ENCODE measurements around the gene SRSF2.
A peak's percentile ranks its signal among the peaks of the same experiment; 100 is the strongest.

The SRSF2 gene

GRCh38 chr17:76736349-76737081 is 616 bp downstream of the SRSF2 start:
- H3K27me3 ChIP-seq = no peaks in the 10 kb centered on the region
- TF ChIP-seq, protein P1, sequence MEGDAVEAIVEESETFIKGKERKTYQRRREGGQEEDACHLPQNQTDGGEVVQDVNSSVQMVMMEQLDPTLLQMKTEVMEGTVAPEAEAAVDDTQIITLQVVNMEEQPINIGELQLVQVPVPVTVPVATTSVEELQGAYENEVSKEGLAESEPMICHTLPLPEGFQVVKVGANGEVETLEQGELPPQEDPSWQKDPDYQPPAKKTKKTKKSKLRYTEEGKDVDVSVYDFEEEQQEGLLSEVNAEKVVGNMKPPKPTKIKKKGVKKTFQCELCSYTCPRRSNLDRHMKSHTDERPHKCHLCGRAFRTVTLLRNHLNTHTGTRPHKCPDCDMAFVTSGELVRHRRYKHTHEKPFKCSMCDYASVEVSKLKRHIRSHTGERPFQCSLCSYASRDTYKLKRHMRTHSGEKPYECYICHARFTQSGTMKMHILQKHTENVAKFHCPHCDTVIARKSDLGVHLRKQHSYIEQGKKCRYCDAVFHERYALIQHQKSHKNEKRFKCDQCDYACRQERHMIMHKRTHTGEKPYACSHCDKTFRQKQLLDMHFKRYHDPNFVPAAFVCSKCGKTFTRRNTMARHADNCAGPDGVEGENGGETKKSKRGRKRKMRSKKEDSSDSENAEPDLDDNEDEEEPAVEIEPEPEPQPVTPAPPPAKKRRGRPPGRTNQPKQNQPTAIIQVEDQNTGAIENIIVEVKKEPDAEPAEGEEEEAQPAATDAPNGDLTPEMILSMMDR (IDR thresholded peaks at IDR 0.05) = peak in 1 of 2 experiments; percentile 15
- peaks cover 0 to 71% (median 52%) of the 10 kb centered on the region in 4 donors for H3K4me1 ChIP-seq
- H3K36me3 ChIP-seq = peaks cover 34 to 48% (median 44%) of the 10 kb centered on the region in 3 donors
- H3K4me3 ChIP-seq = peak overlapping the region; percentile 89 to 99
- intact Hi-C loops (cut with DNase I; ENCODE audit: low total_unique reads) = loop anchor here (10.0 kb wide), 1 partner anchor 1222 kb away; the partner anchor contains the start of genes CASKIN2 and TSEN54
- H3K9me3 ChIP-seq = no peaks in the 10 kb centered on the region
- peak; percentile 61 to 87 for DNase-seq
- H3K27ac ChIP-seq = peak overlapping the region; percentile 97 to 100

DNA sequence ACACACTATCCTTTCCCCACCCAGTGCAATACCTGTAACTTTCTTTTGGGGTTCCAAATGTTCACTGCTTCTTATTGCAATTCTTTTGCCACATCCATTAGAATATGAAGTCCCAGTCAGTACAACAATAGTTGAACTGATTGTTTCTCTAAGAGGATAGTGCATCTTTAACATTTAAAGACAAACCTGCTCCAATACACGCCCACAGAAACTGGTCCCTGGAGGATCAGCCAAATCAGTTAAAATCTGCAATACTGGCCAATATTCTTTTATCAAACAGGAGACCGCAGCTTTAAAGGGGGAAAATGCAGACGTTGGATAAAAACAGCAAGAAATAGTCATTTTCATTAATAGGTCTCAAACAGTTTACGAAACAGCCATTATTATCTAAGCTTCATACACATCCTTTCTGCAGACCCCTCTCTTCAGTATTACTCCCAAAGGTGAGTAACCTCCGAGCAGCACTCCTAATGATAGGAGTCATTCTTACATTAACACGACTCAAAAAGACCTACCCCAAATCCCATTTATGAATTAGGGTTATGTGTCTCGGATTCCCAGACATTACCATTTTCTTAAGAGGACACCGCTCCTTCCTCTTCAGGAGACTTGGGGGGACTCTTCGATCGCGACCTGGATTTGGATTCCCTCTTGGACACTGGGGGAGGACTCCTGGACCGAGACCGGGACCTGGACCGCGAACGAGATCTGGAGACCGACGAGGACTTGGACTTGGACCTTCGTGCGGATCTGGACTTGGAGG is 1.4 kb downstream of the SRSF2 start:
- TF ChIP-seq, protein P1 (IDR thresholded peaks at IDR 0.05) = no peak
- Histone ChIP-seq H3K4me3 (peak overlapping the region; percentile 89 to 99), H3K9me3 (no peaks in the 10 kb centered on the region), H3K27ac (peak overlapping the region; percentile 97 to 100), H3K27me3 (no peaks in the 10 kb centered on the region), H3K4me1 (peaks cover 0 to 73% (median 50%) of the 10 kb centered on the region in 4 donors), H3K36me3 (peaks cover 41 to 55% (median 51%) of the 10 kb centered on the region in 3 donors)
- intact Hi-C loops (cut with DNase I; ENCODE audit: low total_unique reads) = loop anchor here (10.0 kb wide), 1 partner anchor 1221 kb away; the partner anchor contains the start of genes CASKIN2 and TSEN54
- no peak for DNase-seq

DNA sequence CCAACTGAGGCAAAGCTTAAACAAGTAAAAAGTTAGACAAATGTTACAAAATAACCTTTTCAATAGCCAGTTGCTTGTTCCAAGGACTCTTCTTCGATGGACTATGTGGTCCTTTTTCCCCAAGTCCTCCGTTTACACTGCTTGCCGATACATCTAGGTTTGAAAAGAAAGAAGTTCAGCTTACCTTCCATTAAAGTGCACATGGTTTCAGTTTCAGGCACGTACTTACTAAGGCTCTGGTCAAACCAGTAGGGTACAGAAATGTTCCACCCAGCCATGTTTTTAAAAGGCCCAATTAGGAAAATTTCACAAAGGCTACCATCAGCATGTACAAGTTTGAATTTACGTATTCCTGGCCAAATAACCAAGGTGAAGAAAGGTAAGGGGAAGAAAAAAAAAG is 2.1 kb downstream of the SRSF2 start:
- no peaks in the 10 kb centered on the region for H3K9me3 ChIP-seq
- TF ChIP-seq, protein P1 (IDR thresholded peaks at IDR 0.05) = no peak
- intact Hi-C loops (cut with DNase I; ENCODE audit: low total_unique reads) = loop anchor here (10.0 kb wide), 1 partner anchor 1220 kb away; the partner anchor contains the start of genes CASKIN2 and TSEN54
- peak overlapping the region; percentile 97 to 100 for H3K27ac ChIP-seq
- H3K36me3 ChIP-seq = peaks cover 44 to 62% (median 51%) of the 10 kb centered on the region in 3 donors
- no peaks in the 10 kb centered on the region for H3K27me3 ChIP-seq
- peak overlapping the region; percentile 89 to 99 for H3K4me3 ChIP-seq
- H3K4me1 ChIP-seq = peaks cover 0 to 72% (median 49%) of the 10 kb centered on the region in 4 donors
- DNase-seq = no peak

- no peaks in the 10 kb centered on the region for H3K27me3 ChIP-seq
- peak overlapping the region; percentile 89 to 99 for H3K4me3 ChIP-seq
- intact Hi-C loops (cut with DNase I; ENCODE audit: low total_unique reads) = loop anchor here (10.0 kb wide), 1 partner anchor 1219 kb away; the partner anchor contains the start of genes CASKIN2 and TSEN54
- TF ChIP-seq, protein P1 (IDR thresholded peaks at IDR 0.05) = no peak
- peaks cover 44 to 63% (median 51%) of the 10 kb centered on the region in 3 donors for H3K36me3 ChIP-seq
- H3K4me1 ChIP-seq = peaks cover 0 to 72% (median 46%) of the 10 kb centered on the region in 4 donors
- no peak for DNase-seq
- peak overlapping the region; percentile 97 to 100 for H3K27ac ChIP-seq
- H3K9me3 ChIP-seq = no peaks in the 10 kb centered on the region
Observed at GRCh38 chr17:76734080-76734840, 2.9 kb downstream of the SRSF2 start.

DNA sequence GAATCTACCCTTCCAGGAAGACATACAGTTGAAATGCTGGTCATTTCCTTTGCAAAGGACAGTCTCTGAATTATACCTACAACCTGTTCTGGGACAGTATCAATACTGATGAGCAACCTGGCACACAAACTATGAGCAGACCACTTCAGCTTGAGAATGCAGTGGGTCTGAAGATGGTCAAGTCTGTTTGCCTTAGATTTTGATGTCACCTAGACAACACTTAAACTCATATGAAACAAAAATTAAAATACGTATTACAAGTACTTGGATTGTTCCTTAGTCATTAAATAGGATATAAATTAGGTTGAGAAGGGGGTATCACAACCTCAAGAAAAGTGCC is 3.5 kb downstream of the SRSF2 start:
- DNase-seq = no peak
- H3K9me3 ChIP-seq = no peaks in the 10 kb centered on the region
- no peaks in the 10 kb centered on the region for H3K27me3 ChIP-seq
- peak overlapping the region in 1 of 2 donors; percentile 97 for H3K27ac ChIP-seq
- TF ChIP-seq, protein P1 (IDR thresholded peaks at IDR 0.05) = no peak
- intact Hi-C loops (cut with DNase I; ENCODE audit: low total_unique reads) = loop anchor here (10.0 kb wide), 1 partner anchor 1219 kb away; the partner anchor contains the start of genes CASKIN2 and TSEN54
- peaks cover 44 to 63% (median 51%) of the 10 kb centered on the region in 3 donors for H3K36me3 ChIP-seq
- peaks cover 0 to 72% (median 43%) of the 10 kb centered on the region in 4 donors for H3K4me1 ChIP-seq
- no peak overlapping the region for H3K4me3 ChIP-seq
